IPS DF 4.7 (cell line): ENCODE results near the gene POU2F3.

ENCODE experiments used
- DNase-seq: peaks from one replicate; pipeline ENCODE4 v3.0.0-alpha.2; 2013; ENCODE audit warnings: low spot score; ENCODE audit errors: extremely low read depth

Gene POU2F3

GRCh38 chr11:120316880-120317688 is 77.1 kb downstream of the POU2F3 start:
- DNase-seq, result no peak

DNA sequence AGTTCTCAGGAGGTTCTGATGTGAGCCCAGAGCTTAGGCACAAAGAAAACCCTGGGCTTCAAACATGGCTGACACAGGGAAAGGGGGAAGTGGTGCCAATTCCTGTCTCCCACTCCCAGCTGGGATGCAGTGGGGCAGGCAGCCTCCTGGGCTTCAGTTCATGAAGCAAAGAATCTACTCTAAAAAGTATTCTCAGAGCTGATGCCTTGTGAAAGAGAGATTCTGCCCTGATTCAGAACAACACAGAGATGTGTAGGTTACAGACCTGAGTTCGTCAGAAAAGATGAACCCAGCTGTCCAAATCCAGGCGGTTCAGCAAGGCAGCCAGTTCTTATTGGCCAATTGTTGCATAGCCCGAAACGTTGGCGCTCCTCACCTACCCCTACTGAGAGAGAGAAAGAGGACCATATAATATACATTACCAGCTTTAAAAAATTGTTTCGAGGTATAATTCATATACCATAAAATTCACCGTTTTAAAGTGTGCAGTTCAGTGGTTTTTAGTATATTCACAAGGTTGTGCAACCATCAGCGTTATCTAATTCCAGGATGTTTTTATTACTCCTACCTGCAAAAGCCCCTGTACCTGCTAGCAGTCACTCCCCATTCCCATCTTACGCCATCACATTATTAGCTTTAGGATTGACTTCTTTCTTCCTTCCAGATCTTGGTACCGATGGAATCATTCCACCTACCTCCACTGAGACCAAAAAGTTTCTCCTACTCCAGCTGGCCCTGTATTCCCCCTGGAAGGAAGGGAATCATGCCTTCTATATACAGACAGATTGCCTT is 77.9 kb downstream of the POU2F3 start:
- no peak for DNase-seq

DNA sequence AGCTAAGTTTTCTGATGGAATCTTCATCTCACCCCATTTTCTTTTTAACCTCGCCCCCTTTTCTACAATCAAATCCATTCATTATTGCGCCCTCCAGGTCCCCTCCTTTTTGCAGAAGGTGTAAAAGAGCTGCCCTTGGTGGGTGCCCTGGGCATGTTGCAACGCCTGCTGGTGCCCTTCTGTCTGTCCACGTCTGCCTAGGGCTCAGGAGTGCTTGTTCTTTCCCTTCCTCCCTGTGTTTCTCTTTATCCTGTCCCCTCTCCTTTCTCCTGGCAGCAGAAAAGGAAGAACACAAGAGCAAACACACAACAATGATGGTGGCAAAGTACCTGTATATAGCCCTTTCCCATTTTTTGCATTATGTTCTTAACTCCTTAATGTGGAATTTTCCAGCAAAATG is 79.0 kb downstream of the POU2F3 start:
- no peak for DNase-seq

DNA sequence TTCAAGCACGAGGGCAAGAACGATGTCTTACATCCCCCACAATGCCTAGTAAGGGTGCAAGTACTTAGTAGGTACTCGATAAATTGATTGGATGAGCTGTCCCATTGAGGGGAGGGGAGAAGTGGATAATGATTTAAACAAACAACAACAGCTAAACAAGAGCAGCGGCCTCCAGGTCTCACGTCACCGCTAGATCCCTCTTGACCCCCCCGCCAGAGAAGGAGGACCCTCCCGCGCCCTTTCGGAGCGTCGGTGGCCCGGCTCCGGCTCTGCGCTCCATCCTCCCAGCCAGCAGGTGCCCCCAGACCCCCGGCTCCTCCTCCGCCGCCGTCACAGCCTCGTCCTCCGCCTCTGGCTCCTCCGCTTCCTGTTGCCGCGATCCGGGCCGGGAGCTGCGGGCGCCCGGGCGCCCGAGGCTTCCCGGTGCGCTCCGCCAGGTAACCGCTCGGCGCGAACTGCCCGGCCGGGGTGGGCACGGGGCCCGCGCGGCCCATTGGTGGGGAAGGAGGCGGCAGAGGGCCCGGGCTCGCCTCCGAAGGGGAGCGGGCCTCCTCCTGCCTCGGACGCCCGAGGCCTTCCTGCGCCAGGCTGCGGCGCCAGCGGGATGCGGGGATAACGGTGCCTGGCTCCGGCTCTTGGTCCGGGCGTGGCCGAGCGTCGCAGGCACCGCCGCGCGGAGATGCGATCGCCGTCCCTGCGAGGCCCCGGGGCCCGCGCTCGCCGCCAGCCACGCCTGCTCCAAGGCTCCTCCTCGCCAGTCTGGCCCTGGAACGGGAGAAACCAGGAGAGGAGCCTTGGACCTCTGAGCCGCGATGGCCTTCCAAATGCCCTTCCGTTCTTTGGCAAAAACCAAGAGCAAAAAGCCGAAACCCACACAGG is 85.2 kb downstream of the POU2F3 start, which contains the start of gene TLCD5:
TSS of gene TLCD5 (plus strand) at position 368 of the 879 bp plus-strand sequence. CDS start 2,143 bp downstream, outside the sequence.
- no peak for DNase-seq

DNA sequence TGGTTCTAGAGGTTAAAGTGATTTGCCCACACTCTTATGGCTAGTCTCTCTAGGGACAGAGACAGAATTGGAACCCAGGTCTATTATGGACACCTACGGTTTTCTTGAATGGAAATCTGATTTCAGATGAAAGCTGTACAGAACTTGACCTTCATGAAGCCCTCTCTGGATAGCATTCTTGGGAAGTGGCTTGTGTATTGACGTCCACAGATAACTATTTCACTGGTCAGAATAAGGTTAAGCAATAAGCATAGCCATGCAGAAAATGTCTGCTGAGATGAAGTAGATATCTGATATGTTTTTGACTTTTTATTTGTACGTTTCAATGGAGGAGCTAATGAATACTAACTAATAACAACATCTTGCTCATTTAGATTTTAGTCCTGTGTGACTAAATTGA is 86.3 kb downstream of the POU2F3 start:
- no peak for DNase-seq

- no peak for DNase-seq
These were observed 86.9 kb downstream of the POU2F3 start for GRCh38 chr11:120326845-120327281.

GRCh38 chr11:120327311-120327710 is 87.4 kb downstream of the POU2F3 start:
- no peak for DNase-seq

DNA sequence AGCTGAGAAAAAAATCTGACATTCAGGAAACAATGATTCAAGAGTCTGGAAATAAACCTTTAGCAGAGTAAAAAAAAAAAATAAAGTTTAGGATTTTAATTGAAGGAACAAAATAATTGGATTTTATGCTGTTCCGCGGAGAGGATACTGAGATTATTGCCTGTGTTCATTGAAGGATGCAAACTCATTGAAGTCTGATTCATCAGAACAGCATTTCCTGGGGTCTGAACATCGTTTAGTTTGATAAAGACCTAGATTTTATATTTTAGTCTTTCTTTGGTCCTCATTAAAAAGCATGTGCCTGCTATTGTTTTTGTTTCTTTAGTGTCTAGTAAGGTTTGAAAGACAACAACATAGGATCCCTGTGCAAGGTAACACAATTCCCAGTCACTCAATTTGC is 89.6 kb downstream of the POU2F3 start:
- no peak for DNase-seq

- DNase-seq, result no peak
These were observed 90.1 kb downstream of the POU2F3 start for GRCh38 chr11:120330045-120330444.

GRCh38 chr11:120331301-120331996 is 91.5 kb downstream of the POU2F3 start:
- no peak for DNase-seq

GRCh38 chr11:120332822-120333716 is 93.1 kb downstream of the POU2F3 start:
- no peak for DNase-seq

DNA sequence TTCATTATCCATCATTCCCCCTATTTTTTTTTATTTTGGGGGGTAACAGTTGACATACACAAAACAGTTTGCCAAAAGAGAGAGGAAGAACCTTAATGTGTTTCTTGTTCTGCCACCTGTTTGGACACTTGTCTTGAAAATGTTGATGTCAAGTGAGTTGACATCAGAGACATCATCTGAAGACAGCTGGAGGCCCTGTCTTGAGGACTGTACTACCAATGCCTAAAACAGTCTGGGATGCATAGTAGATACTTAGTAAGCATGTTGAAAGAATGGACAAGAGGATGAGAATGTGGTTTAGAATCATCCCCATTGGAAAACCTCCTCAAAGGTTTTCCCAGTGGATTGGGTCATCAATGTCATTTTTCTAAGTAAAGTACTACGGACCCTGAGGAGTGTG is 93.9 kb downstream of the POU2F3 start:
- no peak for DNase-seq

- no peak for DNase-seq
These were observed 94.4 kb downstream of the POU2F3 start for GRCh38 chr11:120334332-120334731.

- DNase-seq, result no peak
These were observed 95.0 kb downstream of the POU2F3 start for GRCh38 chr11:120334894-120335462.

DNA sequence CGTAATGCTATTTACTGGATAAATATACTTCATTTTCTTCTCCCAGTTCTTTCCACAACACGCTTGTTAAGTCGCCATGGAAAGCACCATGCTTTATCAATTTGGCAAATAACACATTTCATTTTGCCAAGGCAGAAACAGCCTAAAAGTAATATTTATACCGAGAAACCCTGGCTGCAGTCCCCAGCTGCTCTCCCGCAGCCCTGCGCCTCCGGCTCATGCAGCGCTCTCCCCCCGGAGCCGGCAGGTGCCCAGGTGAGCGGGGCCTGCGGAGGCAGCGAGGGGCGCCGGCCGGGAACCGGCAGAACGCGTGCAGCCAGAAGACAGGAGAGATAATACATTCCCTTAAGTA is 95.6 kb downstream of the POU2F3 start:
- no peak for DNase-seq

GRCh38 chr11:120335908-120336640 is 96.1 kb downstream of the POU2F3 start, which contains the start of gene ARHGEF12:
Gene ARHGEF12 (plus strand): TSS chr11:120336413. CDS start chr11:120337244, 831 bp downstream.
- DNase-seq, result no peak

DNA sequence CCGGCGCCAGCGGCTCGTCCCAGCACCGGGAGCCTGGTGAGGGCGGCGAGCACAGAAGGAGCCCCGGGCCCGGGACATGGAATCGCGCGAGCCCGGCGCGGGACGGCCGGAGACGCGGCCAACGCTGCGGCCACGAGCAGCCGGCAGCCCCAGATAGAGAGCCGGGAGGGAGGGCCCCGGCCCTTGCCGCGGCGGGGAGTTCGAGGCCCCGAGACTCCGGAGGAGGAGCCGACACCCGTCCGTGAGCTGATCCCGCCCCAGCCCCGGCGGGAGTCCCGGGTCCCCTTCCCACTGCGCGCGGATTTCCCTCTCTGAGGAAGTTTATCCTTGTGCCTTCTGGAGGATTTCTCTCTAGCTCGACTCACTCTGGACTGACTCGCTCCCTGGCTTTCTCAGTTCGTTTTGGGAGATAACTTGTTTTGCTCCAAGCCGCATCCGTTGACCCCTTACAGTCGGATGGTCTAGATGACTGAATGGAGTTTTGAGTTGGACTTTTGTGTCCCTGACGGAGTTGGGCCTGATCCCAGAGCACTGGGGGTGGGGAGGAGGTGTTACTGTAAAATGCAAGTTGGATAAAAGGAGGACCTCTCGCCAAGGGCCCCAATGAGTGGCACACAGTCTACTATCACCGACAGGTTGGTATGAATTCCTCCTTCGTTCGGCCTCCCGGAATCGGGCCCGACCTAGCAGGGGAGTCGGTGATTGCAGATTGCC is 96.9 kb downstream of the POU2F3 start:
- no peak for DNase-seq
